Type B pancreatic cell (in vitro differentiated cells): ENCODE measurements around the gene MRPL52. TPM values are rescaled to one million over a fixed set of nuclear protein-coding genes. Genes with fewer than 3 reads are reported as not detected.
"Not testable (repeated sequence)": the region's sequence is repeated elsewhere in the genome, so short reads cannot be mapped to it uniquely, and the experiment has no call there.

Experiments
- DNase-seq: peaks from one replicate; pipeline ENCODE4 v3.0.0; 2021; ENCODE audit warnings: mixed read lengths; ENCODE audit not compliant: unreplicated experiment; ENCODE audit errors: extremely low spot score
- H3K27ac Mint-ChIP-seq: 2 replicates; pipeline ENCODE4 v1.8.0; 2021; ENCODE audit warnings: mild to moderate bottlenecking, mixed read lengths
- H3K27me3 Mint-ChIP-seq: 2 replicates; pipeline ENCODE4 v1.8.0; 2021; ENCODE audit warnings: mixed read lengths
- H3K36me3 Mint-ChIP-seq: 2 replicates; pipeline ENCODE4 v1.8.0; 2021; ENCODE audit warnings: mixed read lengths
- H3K4me1 Mint-ChIP-seq: one replicate; pipeline ENCODE4 v1.8.0; 2021; ENCODE audit warnings: mixed read lengths; ENCODE audit not compliant: unreplicated experiment
- H3K4me3 Mint-ChIP-seq: 2 replicates; pipeline ENCODE4 v1.8.0; 2021; ENCODE audit warnings: mild to moderate bottlenecking, mixed read lengths
- H3K9me3 Mint-ChIP-seq: 2 replicates; pipeline ENCODE4 v1.8.0; 2021; ENCODE audit warnings: mixed read lengths
- CTCF ChIP-seq: fragments of 200-600 bp; sonication (generic); conservative IDR thresholded peaks from 2 replicates; pipeline ENCODE4 v1.5.0; 2021; ENCODE audit warnings: antibody characterized with exemption, mild to moderate bottlenecking
- total RNA-seq: library from RNA; stranded (reverse); gene quantifications from 2 replicates; pipeline ENCODE4 v1.2.1, GENCODE V29; 2021; ENCODE audit warnings: low replicate concordance

The MRPL52 gene
- total RNA-seq, 1 donor from 2014 or later: 96.6 TPM

- DNase-seq: no peak
- peaks cover 18% of the 10 kb centered on the region for H3K27me3 Mint-ChIP-seq
- no peaks in the 10 kb centered on the region for H3K9me3 Mint-ChIP-seq
- H3K27ac Mint-ChIP-seq: no peak overlapping the region
- TF ChIP-seq CTCF: no peak
- no peaks in the 10 kb centered on the region for H3K4me1 Mint-ChIP-seq
- no peaks in the 10 kb centered on the region for H3K36me3 Mint-ChIP-seq
- H3K4me3 Mint-ChIP-seq: no peak overlapping the region
Measured at GRCh38 chr14:22803687-22803974, 26.1 kb upstream of the MRPL52 start.

- not testable (repeated sequence) for H3K27me3 Mint-ChIP-seq, H3K9me3 Mint-ChIP-seq, H3K27ac Mint-ChIP-seq, DNase-seq, H3K36me3 Mint-ChIP-seq, H3K4me1 Mint-ChIP-seq, H3K4me3 Mint-ChIP-seq
Measured at GRCh38 chr14:22805235-22805634, 24.5 kb upstream of the MRPL52 start.

- no peak overlapping the region for H3K4me3 Mint-ChIP-seq
- peak overlapping the region; percentile 57 for H3K27ac Mint-ChIP-seq
Measured at GRCh38 chr14:22807432-22808087, 22.1 kb upstream of the MRPL52 start.

GRCh38 chr14:22808388-22809209 is 21.1 kb upstream of the MRPL52 start:
- no peaks in the 10 kb centered on the region for H3K36me3 Mint-ChIP-seq
- H3K4me3 Mint-ChIP-seq: no peak overlapping the region
- H3K9me3 Mint-ChIP-seq: no peaks in the 10 kb centered on the region
- DNase-seq: no peak
- peak overlapping the region; percentile 57 for H3K27ac Mint-ChIP-seq
- no peaks in the 10 kb centered on the region for H3K4me1 Mint-ChIP-seq
- no peak for TF ChIP-seq CTCF
- H3K27me3 Mint-ChIP-seq: peaks cover 5% of the 10 kb centered on the region

More at GRCh38 chr14:22807432-22808087, 22.1 kb upstream of the MRPL52 start:
- no peak for TF ChIP-seq CTCF
- no peak for DNase-seq
- Mint-ChIP-seq H3K4me1 (no peaks in the 10 kb centered on the region), H3K9me3 (no peaks in the 10 kb centered on the region), H3K27me3 (peaks cover 5% of the 10 kb centered on the region), H3K36me3 (no peaks in the 10 kb centered on the region)

GRCh38 chr14:22811722-22812121 is 18.0 kb upstream of the MRPL52 start:
- TF ChIP-seq CTCF: no peak
- no peaks in the 10 kb centered on the region for H3K36me3 Mint-ChIP-seq
- H3K27me3 Mint-ChIP-seq: no peaks in the 10 kb centered on the region
- no peak for DNase-seq
- peaks cover 17% of the 10 kb centered on the region for H3K4me1 Mint-ChIP-seq
- no peaks in the 10 kb centered on the region for H3K9me3 Mint-ChIP-seq
- no peak overlapping the region for H3K27ac Mint-ChIP-seq
- no peak overlapping the region for H3K4me3 Mint-ChIP-seq

GRCh38 chr14:22812744-22813143 is 16.9 kb upstream of the MRPL52 start:
- no peak for DNase-seq
- no peak overlapping the region for H3K4me3 Mint-ChIP-seq
- no peak for TF ChIP-seq CTCF
- H3K4me1 Mint-ChIP-seq: peaks cover 17% of the 10 kb centered on the region
- no peaks in the 10 kb centered on the region for H3K36me3 Mint-ChIP-seq
- H3K27ac Mint-ChIP-seq: no peak overlapping the region
- no peaks in the 10 kb centered on the region for H3K9me3 Mint-ChIP-seq
- H3K27me3 Mint-ChIP-seq: no peaks in the 10 kb centered on the region
